Neutrophil (primary cell): ENCODE data around the gene SLC25A43.
"Not testable (repeated sequence)": the region's sequence is repeated elsewhere in the genome, so short reads cannot be mapped to it uniquely, and the experiment has no call there.

Experiments used
- H3K27ac ChIP-seq: fragments of 200-600 bp; sonication (generic); 2 replicates; pipeline ENCODE4 v1.5.1; 2016; ENCODE audit warnings: mild to moderate bottlenecking, moderate library complexity
- H3K27me3 ChIP-seq: fragments of 200-600 bp; sonication (generic); 2 replicates; pipeline ENCODE4 v1.6.0; 2016; ENCODE audit warnings: mild to moderate bottlenecking
- H3K36me3 ChIP-seq: fragments of 200-600 bp; sonication (generic); 2 replicates; pipeline ENCODE4 v1.5.1; 2017
- H3K4me1 ChIP-seq, 2 experiments: fragments of 200-600 bp in 1 of 2; sonication (generic) in 1 of 2; 1 replicate in 1 of 2; 2 replicates in 1 of 2; pipeline versions ENCODE4 v1.5.1 to v1.6.1; 2013 to 2016; ENCODE audit warnings: low read depth in 1 of 2, low read length in 1 of 2, mild to moderate bottlenecking in 1 of 2, moderate library complexity in 1 of 2; ENCODE audit not compliant: control insufficient read depth in 1 of 2, insufficient read depth in 1 of 2
- H3K4me3 ChIP-seq, 2 experiments: fragments of 200-600 bp in 1 of 2; sonication (generic) in 1 of 2; 1 replicate in 1 of 2; 2 replicates in 1 of 2; pipeline ENCODE4 v1.5.1; 2013 to 2016; ENCODE audit warnings: low read depth in 1 of 2, low read length in 1 of 2, mild to moderate bottlenecking in 1 of 2, moderate library complexity in 1 of 2
- H3K9me3 ChIP-seq: fragments of 200-600 bp; sonication (generic); 2 replicates; pipeline ENCODE4 v1.5.1; 2016
- TF ChIP-seq, protein P1 (sequence below): fragments of 200-600 bp; sonication (generic); IDR thresholded peaks from 2 replicates; pipeline ENCODE4 v1.5.1; 2016; ENCODE audit warnings: antibody characterized with exemption

Gene SLC25A43

DNA sequence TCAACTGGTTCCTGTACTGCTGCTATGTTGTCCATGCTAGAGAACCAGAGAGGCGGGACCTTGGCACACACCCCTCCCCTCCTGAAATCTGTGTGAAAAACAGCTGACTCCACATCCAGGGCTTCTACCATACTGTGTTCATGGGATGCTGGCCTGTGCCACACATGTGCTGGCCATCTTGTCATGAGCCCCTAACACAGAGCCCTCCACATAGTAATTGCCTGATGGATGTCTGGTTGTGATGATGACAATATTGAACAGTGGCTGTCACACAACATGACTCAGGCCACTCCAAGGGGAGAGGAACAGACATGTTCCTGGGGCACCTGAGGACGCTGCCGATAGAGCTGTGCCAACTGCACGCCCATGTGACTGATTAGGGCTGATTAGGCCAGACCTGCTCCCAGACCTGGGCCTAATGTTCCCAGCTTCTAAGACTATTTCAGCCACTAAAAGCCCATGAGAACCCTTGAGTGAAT, 82.2 kb downstream of the SLC25A43 start:
- Histone ChIP-seq H3K9me3 (no peaks in the 10 kb centered on the region), H3K27ac (no peak overlapping the region), H3K4me1 (peaks cover 10 to 13% of the 10 kb centered on the region in 2 experiments), H3K27me3 (no peaks in the 10 kb centered on the region), H3K4me3 (no peak overlapping the region), H3K36me3 (no peaks in the 10 kb centered on the region)
- TF ChIP-seq, protein P1, sequence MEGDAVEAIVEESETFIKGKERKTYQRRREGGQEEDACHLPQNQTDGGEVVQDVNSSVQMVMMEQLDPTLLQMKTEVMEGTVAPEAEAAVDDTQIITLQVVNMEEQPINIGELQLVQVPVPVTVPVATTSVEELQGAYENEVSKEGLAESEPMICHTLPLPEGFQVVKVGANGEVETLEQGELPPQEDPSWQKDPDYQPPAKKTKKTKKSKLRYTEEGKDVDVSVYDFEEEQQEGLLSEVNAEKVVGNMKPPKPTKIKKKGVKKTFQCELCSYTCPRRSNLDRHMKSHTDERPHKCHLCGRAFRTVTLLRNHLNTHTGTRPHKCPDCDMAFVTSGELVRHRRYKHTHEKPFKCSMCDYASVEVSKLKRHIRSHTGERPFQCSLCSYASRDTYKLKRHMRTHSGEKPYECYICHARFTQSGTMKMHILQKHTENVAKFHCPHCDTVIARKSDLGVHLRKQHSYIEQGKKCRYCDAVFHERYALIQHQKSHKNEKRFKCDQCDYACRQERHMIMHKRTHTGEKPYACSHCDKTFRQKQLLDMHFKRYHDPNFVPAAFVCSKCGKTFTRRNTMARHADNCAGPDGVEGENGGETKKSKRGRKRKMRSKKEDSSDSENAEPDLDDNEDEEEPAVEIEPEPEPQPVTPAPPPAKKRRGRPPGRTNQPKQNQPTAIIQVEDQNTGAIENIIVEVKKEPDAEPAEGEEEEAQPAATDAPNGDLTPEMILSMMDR = no peak

DNA sequence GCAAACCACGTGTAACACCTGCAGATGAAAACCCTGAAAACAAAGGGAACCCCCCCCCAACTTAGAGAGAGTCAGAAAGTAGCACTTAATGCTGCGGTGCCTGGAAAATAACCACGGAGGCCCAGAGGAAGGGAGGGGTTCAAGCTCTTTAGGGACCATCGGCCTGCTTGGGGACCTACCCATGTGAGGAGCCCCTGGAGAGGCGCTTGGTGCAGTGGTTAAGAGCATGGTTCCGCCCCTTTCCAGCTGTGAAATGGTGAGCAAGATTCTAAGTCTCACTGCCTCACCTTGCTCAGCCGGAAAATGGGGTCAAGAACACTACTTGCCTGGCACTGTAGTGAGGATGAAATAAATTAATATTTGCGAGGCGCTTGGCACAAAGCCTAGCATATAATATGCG, 82.9 kb downstream of the SLC25A43 start:
- H3K27ac ChIP-seq = no peak overlapping the region
- no peaks in the 10 kb centered on the region for H3K36me3 ChIP-seq
- H3K4me3 ChIP-seq = peak overlapping the region; percentile 51 to 52
- no peaks in the 10 kb centered on the region for H3K9me3 ChIP-seq
- peaks cover 10 to 13% of the 10 kb centered on the region in 2 experiments for H3K4me1 ChIP-seq
- TF ChIP-seq, protein P1 = no peak
- no peaks in the 10 kb centered on the region for H3K27me3 ChIP-seq

GRCh38 chrX:119482481-119483480, 83.6 kb downstream of the SLC25A43 start:
- H3K36me3 ChIP-seq = no peaks in the 10 kb centered on the region
- no peaks in the 10 kb centered on the region for H3K9me3 ChIP-seq
- TF ChIP-seq, protein P1 = peak; percentile 76
- peak overlapping the region; percentile 51 to 52 for H3K4me3 ChIP-seq
- H3K4me1 ChIP-seq = peaks cover 10 to 13% of the 10 kb centered on the region in 2 experiments
- H3K27me3 ChIP-seq = no peaks in the 10 kb centered on the region
- H3K27ac ChIP-seq = no peak overlapping the region

- no peaks in the 10 kb centered on the region for H3K27me3 ChIP-seq
- no peaks in the 10 kb centered on the region for H3K36me3 ChIP-seq
- TF ChIP-seq, protein P1 = no peak
- peaks cover 10 to 12% of the 10 kb centered on the region in 2 experiments for H3K4me1 ChIP-seq
- H3K4me3 ChIP-seq = no peak overlapping the region
- no peaks in the 10 kb centered on the region for H3K9me3 ChIP-seq
- no peak overlapping the region for H3K27ac ChIP-seq
Observed at GRCh38 chrX:119486745-119487144, 87.6 kb downstream of the SLC25A43 start.

- H3K9me3 ChIP-seq, H3K4me3 ChIP-seq, H3K4me1 ChIP-seq, H3K36me3 ChIP-seq, H3K27ac ChIP-seq, H3K27me3 ChIP-seq: not testable (repeated sequence)
Observed at GRCh38 chrX:119487766-119488165, 88.6 kb downstream of the SLC25A43 start.

DNA sequence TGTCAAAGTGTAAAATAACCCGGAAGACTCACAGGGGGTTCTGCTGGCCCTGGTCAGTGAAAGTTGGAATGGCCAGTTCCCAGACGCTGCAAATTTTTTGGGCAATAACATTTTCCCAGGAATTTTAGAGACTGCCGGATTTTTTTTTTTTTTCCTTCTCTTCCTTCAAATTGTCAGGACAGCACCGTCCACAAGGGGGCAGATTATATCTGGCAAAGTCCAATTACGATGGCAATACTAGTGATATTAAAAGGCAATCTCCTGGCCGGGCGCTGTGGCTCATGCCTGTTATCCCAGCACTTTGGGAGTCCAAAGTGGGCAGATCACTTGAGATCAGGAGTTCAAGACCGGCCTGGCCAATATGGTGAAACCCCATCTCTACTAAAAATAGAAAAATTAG, 89.6 kb downstream of the SLC25A43 start:
- Histone ChIP-seq H3K4me3 (no peak overlapping the region), H3K27ac (no peak overlapping the region), H3K27me3 (no peaks in the 10 kb centered on the region), H3K9me3 (no peaks in the 10 kb centered on the region), H3K4me1 (no peaks in the 10 kb centered on the region), H3K36me3 (no peaks in the 10 kb centered on the region)
- TF ChIP-seq, protein P1 = no peak
